Endodermal cell (in vitro differentiated cells): ENCODE results near the gene HMGN3. TPM values are rescaled to one million over a fixed set of nuclear protein-coding genes. Genes with fewer than 3 reads are reported as not detected.

ENCODE experiments used
- DNase-seq: peaks from one replicate; pipeline ENCODE4 v3.0.0-alpha.2; 2017
- H3K27ac ChIP-seq: 2 replicates; pipeline ENCODE4 v1.5.1; 2013; ENCODE audit warnings: mild to moderate bottlenecking, low read depth, low read length, moderate library complexity
- H3K27me3 ChIP-seq: 2 replicates; pipeline ENCODE4 v1.6.1; 2013; ENCODE audit warnings: mild to moderate bottlenecking, low read length, moderate library complexity; ENCODE audit not compliant: insufficient read depth, control insufficient read depth, poor library complexity, severe bottlenecking
- H3K36me3 ChIP-seq: 2 replicates; pipeline ENCODE4 v1.7.0; 2013; ENCODE audit warnings: mild to moderate bottlenecking, low read length, moderate library complexity; ENCODE audit not compliant: control insufficient read depth, insufficient read depth
- H3K4me1 ChIP-seq: one replicate; pipeline ENCODE4 v1.7.0; 2013; ENCODE audit warnings: low read length; ENCODE audit not compliant: control insufficient read depth, insufficient read depth
- H3K4me3 ChIP-seq: 2 replicates; pipeline ENCODE4 v1.5.1; 2013; ENCODE audit warnings: mild to moderate bottlenecking, low read length, moderate library complexity
- H3K9ac ChIP-seq: 2 replicates; pipeline ENCODE4 v1.6.1; 2013; ENCODE audit warnings: mild to moderate bottlenecking, low read length, moderate library complexity; ENCODE audit not compliant: poor library complexity, severe bottlenecking; ENCODE audit errors: extremely low read depth
- H3K9me3 ChIP-seq: 2 replicates; pipeline ENCODE4 v1.6.1; 2013; ENCODE audit warnings: mild to moderate bottlenecking, low read length, moderate library complexity; ENCODE audit not compliant: control insufficient read depth
- H3K27ac Mint-ChIP-seq: 2 replicates; pipeline ENCODE4 v1.8.0; 2020; ENCODE audit warnings: mixed read lengths
- H3K27me3 Mint-ChIP-seq: 2 replicates; pipeline ENCODE4 v1.8.0; 2021; ENCODE audit warnings: mild to moderate bottlenecking, mixed read lengths; ENCODE audit not compliant: insufficient read depth
- H3K36me3 Mint-ChIP-seq: 2 replicates; pipeline ENCODE4 v1.8.0; 2020; ENCODE audit warnings: low read depth, mixed read lengths
- H3K4me1 Mint-ChIP-seq: 2 replicates; pipeline ENCODE4 v1.8.0; 2020; ENCODE audit warnings: mixed read lengths
- H3K4me3 Mint-ChIP-seq: 2 replicates; pipeline ENCODE4 v1.8.0; 2020; ENCODE audit warnings: mild to moderate bottlenecking, moderate library complexity, mixed read lengths
- H3K9me3 Mint-ChIP-seq: 2 replicates; pipeline ENCODE4 v1.8.0; 2020; ENCODE audit warnings: mild to moderate bottlenecking, mixed read lengths
- WGBS, 2 experiments: methylation state at CpG; one replicate each; pipeline versions ENCODE4 v1.1.5 to v1.1.7; 2013; ENCODE audit warnings: missing lambda C conversion rate in 2 of 2, mixed read lengths in 1 of 2; ENCODE audit not compliant: insufficient coverage in 1 of 2, insufficient read length in 1 of 2; 5-methylcytosine and 5-hydroxymethylcytosine counted together
- total RNA-seq, 2 donors: library from RNA; stranded (reverse); fragmentation: NEBNext Ultra II Directional in 1 of 2; extraction: Animal tissue kit (Norgen Biotek cat#: 25700) in 1 of 2; gene quantifications; 2 replicates in 1 of 2; 3 replicates in 1 of 2; pipeline ENCODE4 v1.2.1, GENCODE V29; 2021
- TF ChIP-seq, protein P1 (sequence below): fragments of 200-600 bp; sonication (generic); conservative IDR thresholded peaks from 2 replicates; pipeline ENCODE4 v1.5.0; 2021; ENCODE audit warnings: antibody characterized with exemption, mild to moderate bottlenecking

HMGN3 gene
- total RNA-seq, 2 donors from 2014 or later = 139 to 157 TPM

DNA sequence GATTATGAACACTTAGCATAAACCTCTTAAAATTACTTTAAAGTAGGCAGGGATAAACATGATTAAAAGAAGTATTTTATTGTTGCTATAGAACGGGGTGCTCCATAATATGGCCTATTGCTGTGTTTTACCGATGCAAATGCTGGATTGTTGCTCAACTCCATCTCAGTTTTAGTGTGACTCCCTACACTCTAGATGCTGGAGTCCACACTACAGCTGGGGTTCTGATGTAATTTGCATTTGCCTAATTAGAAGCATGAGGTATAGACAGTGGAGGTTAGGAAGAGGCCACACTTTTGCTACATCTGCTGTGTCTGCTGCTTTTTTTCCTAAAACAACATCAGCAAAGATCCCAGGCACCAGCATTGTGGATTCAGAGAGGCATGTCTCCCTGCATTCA, 6.7 kb upstream of the HMGN3 start:
- H3K36me3 Mint-ChIP-seq = no peaks in the 10 kb centered on the region
- Histone ChIP-seq H3K9ac (no peak overlapping the region), H3K36me3 (no peaks in the 10 kb centered on the region), H3K4me3 (no peak overlapping the region), H3K27me3 (no peaks in the 10 kb centered on the region), H3K4me1 (no peaks in the 10 kb centered on the region), H3K27ac (no peak overlapping the region), H3K9me3 (peaks cover 9% of the 10 kb centered on the region)
- no peak overlapping the region for H3K27ac Mint-ChIP-seq
- peaks cover 9% of the 10 kb centered on the region for H3K4me1 Mint-ChIP-seq
- no peak for DNase-seq
- 69 to 83% methylated on average over 2 of the region's 2 CpGs for WGBS, 2 experiments
- H3K4me3 Mint-ChIP-seq = no peak overlapping the region
- no peaks in the 10 kb centered on the region for H3K27me3 Mint-ChIP-seq
- TF ChIP-seq, protein P1, sequence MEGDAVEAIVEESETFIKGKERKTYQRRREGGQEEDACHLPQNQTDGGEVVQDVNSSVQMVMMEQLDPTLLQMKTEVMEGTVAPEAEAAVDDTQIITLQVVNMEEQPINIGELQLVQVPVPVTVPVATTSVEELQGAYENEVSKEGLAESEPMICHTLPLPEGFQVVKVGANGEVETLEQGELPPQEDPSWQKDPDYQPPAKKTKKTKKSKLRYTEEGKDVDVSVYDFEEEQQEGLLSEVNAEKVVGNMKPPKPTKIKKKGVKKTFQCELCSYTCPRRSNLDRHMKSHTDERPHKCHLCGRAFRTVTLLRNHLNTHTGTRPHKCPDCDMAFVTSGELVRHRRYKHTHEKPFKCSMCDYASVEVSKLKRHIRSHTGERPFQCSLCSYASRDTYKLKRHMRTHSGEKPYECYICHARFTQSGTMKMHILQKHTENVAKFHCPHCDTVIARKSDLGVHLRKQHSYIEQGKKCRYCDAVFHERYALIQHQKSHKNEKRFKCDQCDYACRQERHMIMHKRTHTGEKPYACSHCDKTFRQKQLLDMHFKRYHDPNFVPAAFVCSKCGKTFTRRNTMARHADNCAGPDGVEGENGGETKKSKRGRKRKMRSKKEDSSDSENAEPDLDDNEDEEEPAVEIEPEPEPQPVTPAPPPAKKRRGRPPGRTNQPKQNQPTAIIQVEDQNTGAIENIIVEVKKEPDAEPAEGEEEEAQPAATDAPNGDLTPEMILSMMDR = no peak
- peaks cover 7% of the 10 kb centered on the region for H3K9me3 Mint-ChIP-seq

DNA sequence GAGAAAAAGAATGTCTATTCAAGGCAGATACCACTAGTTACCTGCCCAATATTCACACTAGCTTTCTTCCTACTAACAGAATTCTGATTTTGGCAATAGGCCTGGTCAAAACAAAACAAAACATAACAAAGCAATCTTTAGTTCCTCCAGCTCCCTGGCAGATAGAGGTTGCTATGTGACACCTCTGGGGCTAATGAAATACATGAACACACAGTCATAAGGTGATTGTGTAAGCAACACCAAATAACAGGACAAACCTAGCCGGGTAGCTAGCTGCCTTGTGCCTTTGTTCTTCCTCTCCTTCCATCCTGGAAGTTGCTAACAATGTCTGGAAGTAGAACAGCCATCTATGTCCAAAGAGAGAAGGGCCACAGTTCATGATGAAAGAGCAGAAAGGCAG, 6.0 kb upstream of the HMGN3 start:
- peaks cover 4% of the 10 kb centered on the region for H3K27me3 Mint-ChIP-seq
- H3K36me3 Mint-ChIP-seq = peaks cover 2% of the 10 kb centered on the region
- no peaks in the 10 kb centered on the region for H3K27me3 ChIP-seq
- no peak for DNase-seq
- TF ChIP-seq, protein P1 = no peak
- no peak overlapping the region for H3K27ac Mint-ChIP-seq
- peaks cover 9% of the 10 kb centered on the region for H3K4me1 Mint-ChIP-seq
- H3K4me3 ChIP-seq = no peak overlapping the region
- no peaks in the 10 kb centered on the region for H3K4me1 ChIP-seq
- no peaks in the 10 kb centered on the region for H3K36me3 ChIP-seq
- H3K9me3 ChIP-seq = peaks cover 2% of the 10 kb centered on the region
- H3K27ac ChIP-seq = no peak overlapping the region
- H3K4me3 Mint-ChIP-seq = no peak overlapping the region
- H3K9ac ChIP-seq = no peak overlapping the region
- 75 to 81% methylated on average over 1 of the region's 1 CpG for WGBS, 2 experiments
- H3K9me3 Mint-ChIP-seq = peaks cover 2% of the 10 kb centered on the region

DNA sequence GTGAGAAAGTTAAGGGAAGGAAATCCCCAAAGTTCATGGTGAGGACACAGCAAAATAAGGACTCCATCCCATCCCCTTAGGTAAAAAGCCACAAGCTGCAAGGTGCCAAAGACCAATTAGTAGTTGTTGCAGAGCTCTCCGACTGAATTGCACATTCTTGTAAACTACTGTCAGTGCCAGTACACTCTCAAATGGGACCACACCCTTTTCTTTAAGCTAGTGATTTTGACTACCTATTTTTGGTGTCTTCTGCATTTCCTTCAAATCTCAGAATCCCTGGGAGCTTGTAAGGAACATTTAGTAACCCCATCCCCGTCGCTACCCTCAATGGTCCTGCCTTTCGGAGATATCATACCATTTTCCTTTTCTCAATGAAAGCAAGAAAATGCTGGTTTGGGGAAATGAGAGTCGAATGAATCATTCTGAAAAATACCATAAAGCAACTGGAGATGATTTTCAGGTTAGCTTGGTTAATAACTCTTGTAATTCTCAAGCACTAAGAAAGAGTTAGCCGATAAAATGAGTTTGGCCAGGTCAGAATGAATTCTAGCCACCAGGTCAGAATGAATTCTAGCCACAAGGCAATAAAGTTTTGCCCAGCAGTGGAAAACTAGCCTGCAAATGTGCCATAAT, 5.2 kb upstream of the HMGN3 start:
- H3K36me3 ChIP-seq = no peaks in the 10 kb centered on the region
- Mint-ChIP-seq H3K9me3 (peaks cover 7% of the 10 kb centered on the region), H3K27me3 (peaks cover 6% of the 10 kb centered on the region), H3K4me1 (peaks cover 9% of the 10 kb centered on the region), H3K27ac (no peak overlapping the region), H3K36me3 (peaks cover 6% of the 10 kb centered on the region), H3K4me3 (no peak overlapping the region)
- DNase-seq = no peak
- no peak overlapping the region for H3K27ac ChIP-seq
- peaks cover 7% of the 10 kb centered on the region for H3K9me3 ChIP-seq
- no peak overlapping the region for H3K4me3 ChIP-seq
- 87 to 88% methylated on average over 2 to 6 of the region's 6 CpGs for WGBS, 2 experiments
- no peaks in the 10 kb centered on the region for H3K27me3 ChIP-seq
- no peak overlapping the region for H3K9ac ChIP-seq
- H3K4me1 ChIP-seq = no peaks in the 10 kb centered on the region
- TF ChIP-seq, protein P1 = no peak
